ENCODE measurements around the gene DIP2A.
A peak's percentile ranks its signal among the peaks of the same experiment; 100 is the strongest.

The DIP2A gene

GRCh38 chr21:46598581-46599572 lies 140.2 kb downstream of the DIP2A start:
- peak; percentile 3 for DNase-seq

- DNase-seq = no peak
Observed at GRCh38 chr21:46600305-46600704, 141.6 kb downstream of the DIP2A start.

- no peak for DNase-seq
Observed at GRCh38 chr21:46600978-46601377, 142.3 kb downstream of the DIP2A start.

- no peak for DNase-seq
Observed at GRCh38 chr21:46603228-46603627, 144.5 kb downstream of the DIP2A start.

- DNase-seq = no peak
Observed at GRCh38 chr21:46604329-46604974, 145.8 kb downstream of the DIP2A start.

GRCh38 chr21:46604975-46605766 lies 146.5 kb downstream of the DIP2A start, which contains the start of gene S100B:
Gene S100B, minus strand, starts transcription at chr21:46605082. Its CDS starts 2,667 bp downstream, at chr21:46602415.
- DNase-seq = peak; percentile 38

GRCh38 chr21:46605767-46606426 lies 147.2 kb downstream of the DIP2A start:
- peak; percentile 73 for DNase-seq

- no peak for DNase-seq
Observed at GRCh38 chr21:46606427-46606813, 147.7 kb downstream of the DIP2A start.

- DNase-seq = no peak
Observed at GRCh38 chr21:46607636-46608035, 148.9 kb downstream of the DIP2A start.

GRCh38 chr21:46608672-46609111 lies 150.0 kb downstream of the DIP2A start:
- no peak for DNase-seq

GRCh38 chr21:46610018-46610701 lies 151.5 kb downstream of the DIP2A start:
- no peak for DNase-seq

- no peak for DNase-seq
Observed at GRCh38 chr21:46613391-46613790, 154.7 kb downstream of the DIP2A start.

- DNase-seq = no peak
Observed at GRCh38 chr21:46616050-46616449, 157.4 kb downstream of the DIP2A start.

GRCh38 chr21:46616656-46617055 lies 158.0 kb downstream of the DIP2A start:
- no peak for DNase-seq

- DNase-seq = no peak
Observed at GRCh38 chr21:46617267-46618051, 158.8 kb downstream of the DIP2A start.

GRCh38 chr21:46618738-46619379 lies 160.2 kb downstream of the DIP2A start:
- DNase-seq = no peak

All from CD4-positive, alpha-beta T cell treated with Interleukin-6 for 4 hours (primary cell).